Vagina (tissue), 2 donors: ENCODE measurements around the gene LMO3. TPM values are rescaled to one million over a fixed set of nuclear protein-coding genes. Genes with fewer than 3 reads are reported as not detected.

Source experiments
- DNase-seq, 2 donors: peaks; one replicate each; pipeline ENCODE4 v3.0.0-alpha.2; 2017; ENCODE audit errors: extremely low spot score in 2 of 2
- H3K27ac ChIP-seq: fragments of 200-600 bp; sonication (generic); one replicate; pipeline ENCODE4 v1.5.1; 2019
- H3K27me3 ChIP-seq: fragments of 200-600 bp; sonication (generic); one replicate; pipeline ENCODE4 v1.5.1; 2019
- H3K36me3 ChIP-seq, 2 donors: fragments of 200-600 bp; sonication (generic); one replicate each; pipeline ENCODE4 v1.5.1; 2017 to 2019
- H3K4me1 ChIP-seq: fragments of 200-600 bp; sonication (generic); one replicate; pipeline ENCODE4 v1.5.1; 2019
- H3K4me3 ChIP-seq, 2 donors: fragments of 200-600 bp; sonication (generic); 1 replicate in 1 of 2; 2 replicates in 1 of 2; pipeline ENCODE4 v1.5.1; 2016 to 2019
- H3K9me3 ChIP-seq: fragments of 200-600 bp; sonication (generic); one replicate; pipeline ENCODE4 v1.5.1; 2019
- CTCF ChIP-seq, 3 experiments: fragments of 450-650 bp in 2 of 3; fragments of 200-600 bp in 1 of 3; sonication (generic) in 1 of 3; IDR thresholded peaks; one replicate each; pipeline ENCODE4 v1.5.1; 2017 to 2019; ENCODE audit warnings: antibody characterized with exemption in 3 of 3, mild to moderate bottlenecking in 2 of 3, moderate library complexity in 2 of 3
- POLR2A ChIP-seq, 2 donors: fragments of 450-650 bp; IDR thresholded peaks; one replicate each; pipeline ENCODE4 v1.6.1; 2017; ENCODE audit warnings: antibody characterized with exemption in 2 of 2, mild to moderate bottlenecking in 2 of 2, moderate library complexity in 2 of 2
- POLR2AphosphoS5 ChIP-seq, 2 donors: sonication (generic); formaldehyde crosslinking; IDR thresholded peaks; one replicate each; pipeline ENCODE4 v1.9.0; 2017; ENCODE audit warnings: antibody characterized with exemption in 2 of 2, mild to moderate bottlenecking in 2 of 2, low read depth in 1 of 2; ENCODE audit not compliant: insufficient read depth in 1 of 2
- intact Hi-C: fragments of 100-400 bp; cut with DNase I; formaldehyde crosslinking; loops from one replicate; pipeline ENCODE4 v1.15.1; 2023
- total RNA-seq: library from RNA; depleted of rRNA; stranded (reverse); fragments of >200 nt; gene quantifications from one replicate; pipeline ENCODE4 v1.2.3, GENCODE V29; 2016

Gene LMO3
- total RNA-seq, 1 donor from 2014 or later: 73.7 TPM

- no peaks in the 10 kb centered on the region for H3K27me3 ChIP-seq
- H3K36me3 ChIP-seq: no peaks in the 10 kb centered on the region
- H3K4me3 ChIP-seq: peak overlapping the region; percentile 51 to 57
- peaks cover 4% of the 10 kb centered on the region for H3K4me1 ChIP-seq
- H3K27ac ChIP-seq: peak overlapping the region; percentile 82
- intact Hi-C loops: no loop called here
- no peaks in the 10 kb centered on the region for H3K9me3 ChIP-seq
- no peak for DNase-seq
- no peak for TF ChIP-seq POLR2AphosphoS5 (IDR thresholded peaks at IDR 0.05; ENCODE audit: insufficient read depth in 1 of 2, low read depth in 1 of 2)
- TF ChIP-seq POLR2A (IDR thresholded peaks at IDR 0.05): no peak
- no peak for TF ChIP-seq CTCF (IDR thresholded peaks at IDR 0.05)
Observed at GRCh38 chr12:16606991-16607390, 1.0 kb upstream of the LMO3 start.

DNA sequence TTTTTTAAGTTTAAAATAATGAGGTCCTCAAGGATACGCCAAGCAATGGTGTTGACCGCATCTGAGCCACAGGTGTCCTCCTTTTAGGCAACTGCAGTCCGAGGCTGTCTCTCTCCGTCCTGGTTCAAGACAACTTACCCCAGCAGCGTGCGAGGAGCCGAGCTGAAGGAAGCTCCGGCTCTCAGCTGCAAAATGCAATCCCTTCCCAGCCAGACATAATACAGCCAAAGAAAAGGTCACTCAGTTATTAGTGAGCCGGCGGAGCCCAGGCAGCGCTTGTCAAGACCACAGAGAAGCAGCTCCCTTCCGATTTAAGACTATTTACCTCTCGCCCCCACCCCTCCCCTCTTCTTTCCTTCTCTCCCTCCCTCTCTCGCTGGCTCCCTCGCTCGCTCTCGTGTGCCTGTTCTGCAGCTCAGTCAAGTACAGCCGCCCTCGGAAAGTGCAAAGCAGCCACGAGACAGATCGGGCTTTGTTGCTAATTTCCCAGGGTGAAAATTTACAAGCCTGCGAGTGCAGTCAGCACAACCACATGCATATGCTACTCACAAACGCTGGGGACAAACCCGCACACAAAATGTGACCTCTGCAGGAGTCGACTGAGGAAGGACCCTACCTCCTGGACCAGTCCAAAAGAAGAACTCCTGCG, 363 bp upstream of the LMO3 start:
- intact Hi-C loops: no loop called here
- Histone ChIP-seq H3K4me3 (peak overlapping the region; percentile 51 to 57), H3K27me3 (no peaks in the 10 kb centered on the region), H3K27ac (peak overlapping the region; percentile 82), H3K36me3 (no peaks in the 10 kb centered on the region), H3K4me1 (peaks cover 4% of the 10 kb centered on the region), H3K9me3 (no peaks in the 10 kb centered on the region)
- TF ChIP-seq POLR2AphosphoS5 (IDR thresholded peaks at IDR 0.05; ENCODE audit: insufficient read depth in 1 of 2, low read depth in 1 of 2): no peak
- no peak for TF ChIP-seq CTCF (IDR thresholded peaks at IDR 0.05)
- no peak for TF ChIP-seq POLR2A (IDR thresholded peaks at IDR 0.05)
- no peak for DNase-seq

DNA sequence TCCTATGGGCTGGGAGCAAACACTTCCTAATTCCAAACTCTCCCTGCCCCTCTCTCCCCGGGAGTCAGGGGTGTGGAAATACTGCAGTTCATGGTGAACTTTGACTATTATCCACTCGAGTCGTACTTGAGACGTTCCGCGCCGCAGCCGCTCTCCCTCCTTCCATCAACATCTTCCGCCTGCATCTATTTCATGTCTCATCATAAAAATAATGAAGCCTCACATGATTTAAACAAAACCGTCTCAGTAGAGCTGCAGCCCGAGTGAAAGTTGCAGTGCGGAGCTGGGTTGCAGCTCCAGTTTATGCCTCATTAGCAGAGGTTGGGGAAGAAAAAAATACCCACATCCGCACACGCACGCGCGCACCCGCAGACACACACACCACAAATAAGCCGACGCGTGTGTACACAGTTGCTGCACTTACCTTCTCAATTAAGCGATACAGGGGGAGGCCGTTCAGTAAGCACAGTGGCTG, 283 bp downstream of the LMO3 start:
- Histone ChIP-seq H3K4me1 (peaks cover 4% of the 10 kb centered on the region), H3K27ac (peak overlapping the region; percentile 82), H3K9me3 (no peaks in the 10 kb centered on the region), H3K27me3 (no peaks in the 10 kb centered on the region), H3K4me3 (peak overlapping the region; percentile 51 to 57), H3K36me3 (no peaks in the 10 kb centered on the region)
- DNase-seq: no peak
- intact Hi-C loops: no loop called here
- TF ChIP-seq CTCF (IDR thresholded peaks at IDR 0.05) (no peak), POLR2AphosphoS5 (IDR thresholded peaks at IDR 0.05; ENCODE audit: insufficient read depth in 1 of 2, low read depth in 1 of 2) (no peak), POLR2A (IDR thresholded peaks at IDR 0.05) (no peak)

DNA sequence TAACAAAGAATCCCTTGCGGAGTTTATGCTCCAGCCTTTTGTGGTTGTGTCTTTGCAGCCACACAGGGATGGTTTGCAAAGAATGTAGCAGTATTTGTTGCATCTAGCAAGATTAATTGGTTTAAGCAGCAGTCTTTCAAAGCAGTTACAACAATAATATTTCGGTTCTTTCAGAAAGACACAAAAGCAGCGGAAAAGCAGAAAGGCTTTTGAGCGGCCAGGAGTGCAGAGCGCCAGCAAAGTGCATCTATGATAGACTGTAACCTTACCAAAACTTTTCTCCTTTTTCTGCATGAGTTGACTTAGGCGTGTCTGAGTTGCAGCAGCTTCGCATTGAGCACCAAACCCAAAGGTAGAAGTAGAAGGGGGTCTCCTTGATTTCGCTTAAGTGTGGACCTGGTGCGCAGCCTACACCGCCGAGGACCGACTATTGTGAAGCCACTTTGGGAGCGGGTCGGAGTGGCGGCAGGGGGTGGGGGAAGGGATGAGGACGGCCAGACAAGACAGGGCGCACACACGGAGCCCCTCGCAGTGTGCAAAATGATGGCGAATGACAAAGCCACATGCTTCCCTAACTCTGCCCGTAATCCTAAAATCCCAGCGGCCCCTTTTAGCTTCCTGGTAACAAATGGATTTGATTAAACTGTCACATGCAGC, 1.2 kb downstream of the LMO3 start:
- H3K4me3 ChIP-seq: peak overlapping the region; percentile 51 to 57
- TF ChIP-seq POLR2AphosphoS5 (IDR thresholded peaks at IDR 0.05; ENCODE audit: insufficient read depth in 1 of 2, low read depth in 1 of 2) (peak in 1 of 2 donors; percentile 45), POLR2A (IDR thresholded peaks at IDR 0.05) (no peak), CTCF (IDR thresholded peaks at IDR 0.05) (no peak)
- H3K27me3 ChIP-seq: no peaks in the 10 kb centered on the region
- no peaks in the 10 kb centered on the region for H3K36me3 ChIP-seq
- peak overlapping the region; percentile 82 for H3K27ac ChIP-seq
- no peak for DNase-seq
- H3K9me3 ChIP-seq: no peaks in the 10 kb centered on the region
- peaks cover 4% of the 10 kb centered on the region for H3K4me1 ChIP-seq
- intact Hi-C loops: no loop called here
